Liver (tissue), 9 donors: ENCODE measurements around the gene MRAP. TPM values are rescaled to one million over a fixed set of nuclear protein-coding genes. Genes with fewer than 3 reads are reported as not detected.

Experiments used
- DNase-seq: peaks from one replicate; pipeline ENCODE4 v3.0.0-alpha.2; 2017; ENCODE audit warnings: low spot score
- H3K27ac ChIP-seq, 2 donors: one replicate each; pipeline ENCODE4 v1.7.0; 2013; ENCODE audit warnings: inconsistent platforms in 2 of 2, low read length in 2 of 2, control low read depth in 1 of 2, low read depth in 1 of 2, mild to moderate bottlenecking in 1 of 2
- H3K27me3 ChIP-seq, 4 donors: one replicate each; pipeline versions ENCODE4 v1.6.1 to v1.7.0; 2013; ENCODE audit warnings: low read length in 3 of 4, inconsistent platforms in 1 of 4, mild to moderate bottlenecking in 1 of 4, moderate library complexity in 1 of 4; ENCODE audit not compliant: control insufficient read depth in 4 of 4, insufficient read depth in 4 of 4
- H3K36me3 ChIP-seq, 4 donors: one replicate each; pipeline versions ENCODE4 v1.6.1 to v1.7.0; 2013; ENCODE audit warnings: low read length in 3 of 4, mild to moderate bottlenecking in 3 of 4, low read depth in 1 of 4, moderate library complexity in 1 of 4; ENCODE audit not compliant: control insufficient read depth in 4 of 4, insufficient read depth in 3 of 4
- H3K4me1 ChIP-seq, 4 donors: one replicate each; pipeline versions ENCODE4 v1.6.1 to v1.7.0; 2013; ENCODE audit warnings: low read length in 3 of 4, mild to moderate bottlenecking in 3 of 4, moderate library complexity in 1 of 4; ENCODE audit not compliant: control insufficient read depth in 4 of 4, insufficient read depth in 4 of 4
- H3K4me3 ChIP-seq, 3 donors: one replicate each; pipeline versions ENCODE4 v1.6.1 to v1.7.0; 2013; ENCODE audit warnings: low read length in 3 of 3, control low read depth in 1 of 3, low read depth in 1 of 3, mild to moderate bottlenecking in 1 of 3
- H3K9ac ChIP-seq, 2 donors: one replicate each; pipeline ENCODE4 v1.7.0; 2013; ENCODE audit warnings: low read length in 2 of 2, mild to moderate bottlenecking in 2 of 2, moderate library complexity in 2 of 2, control low read depth in 1 of 2, low read depth in 1 of 2
- H3K9me3 ChIP-seq, 4 donors: one replicate each; pipeline versions ENCODE4 v1.6.1 to v1.7.0; 2013; ENCODE audit warnings: low read length in 3 of 4; ENCODE audit not compliant: control insufficient read depth in 4 of 4
- EGR1 ChIP-seq, 2 donors: IDR thresholded peaks; 2 replicates each; pipeline ENCODE4 v1.6.1; 2016 to 2018; ENCODE audit warnings: antibody characterized with exemption in 2 of 2, low read depth in 2 of 2
- FOXA1 ChIP-seq: IDR thresholded peaks from 2 replicates; pipeline ENCODE4 v1.6.1; 2016; ENCODE audit warnings: antibody characterized with exemption
- FOXA2 ChIP-seq: IDR thresholded peaks from 2 replicates; pipeline ENCODE4 v1.6.1; 2016; ENCODE audit warnings: antibody characterized with exemption
- GABPA ChIP-seq, 2 donors: IDR thresholded peaks in 1 of 2; conservative IDR thresholded peaks in 1 of 2; 2 replicates each; pipeline ENCODE4 v1.6.1; 2016; ENCODE audit warnings: antibody characterized with exemption in 2 of 2, mild to moderate bottlenecking in 1 of 2, moderate library complexity in 1 of 2
- HNF4A ChIP-seq, 2 donors: conservative IDR thresholded peaks; 2 replicates each; pipeline ENCODE4 v1.6.1; 2016; ENCODE audit warnings: antibody characterized with exemption in 2 of 2, mild to moderate bottlenecking in 2 of 2
- HNF4G ChIP-seq: IDR thresholded peaks from 2 replicates; pipeline ENCODE4 v1.6.1; 2016; ENCODE audit warnings: antibody characterized with exemption
- JUND ChIP-seq, 2 donors: IDR thresholded peaks; 2 replicates each; pipeline ENCODE4 v1.6.1; 2016; ENCODE audit warnings: antibody characterized with exemption in 2 of 2
- NR2F2 ChIP-seq: IDR thresholded peaks from 2 replicates; pipeline ENCODE4 v1.6.1; 2016; ENCODE audit warnings: antibody characterized with exemption
- RAD21 ChIP-seq, 2 donors: IDR thresholded peaks; 2 replicates each; pipeline ENCODE4 v1.6.1; 2016; ENCODE audit warnings: antibody characterized with exemption in 2 of 2, mild to moderate bottlenecking in 2 of 2
- RXRA ChIP-seq, 2 donors: IDR thresholded peaks; 2 replicates each; pipeline ENCODE4 v1.6.1; 2017 to 2018; ENCODE audit warnings: antibody characterized with exemption in 2 of 2, mild to moderate bottlenecking in 1 of 2
- SP1 ChIP-seq: IDR thresholded peaks from 2 replicates; pipeline ENCODE4 v1.6.1; 2018; ENCODE audit warnings: antibody characterized with exemption, mild to moderate bottlenecking
- TAF1 ChIP-seq: conservative IDR thresholded peaks from 2 replicates; pipeline ENCODE4 v1.6.1; 2016; ENCODE audit warnings: antibody characterized with exemption, mild to moderate bottlenecking
- YY1 ChIP-seq: IDR thresholded peaks from 2 replicates; pipeline ENCODE4 v1.6.1; 2016; ENCODE audit warnings: antibody characterized with exemption, mild to moderate bottlenecking
- WGBS: extraction: QIAGEN DNeasy Blood & Tissue Kit; methylation state at CpG from one replicate; pipeline ENCODE4 v1.1.7; 2013; 5-methylcytosine and 5-hydroxymethylcytosine counted together
- polyA plus RNA-seq, 2 donors: library from polyadenylated mRNA; stranded (reverse) in 1 of 2; unstranded in 1 of 2; fragments of 200-250 nt in 1 of 2; fragments of >200 nt in 1 of 2; fragmentation: Nextera tagmentation in 1 of 2; extraction: Ambion mirVana in 1 of 2; gene quantifications; one replicate each; pipeline versions ENCODE4 v1.2.1 to v1.2.3, GENCODE V29; 2013 to 2015
- total RNA-seq, 2 donors: library from RNA; depleted of rRNA; stranded (reverse); fragments of >200 nt; gene quantifications; one replicate each; pipeline ENCODE4 v1.2.3, GENCODE V29; 2014
- TF ChIP-seq, protein P1 (sequence below): IDR thresholded peaks from 2 replicates; pipeline ENCODE4 v1.6.1; 2016; ENCODE audit warnings: antibody characterized with exemption
- TF ChIP-seq, protein P2 (sequence below): IDR thresholded peaks from 2 replicates; pipeline ENCODE4 v1.6.1; 2016; ENCODE audit warnings: antibody characterized with exemption
- TF ChIP-seq, protein P3 (sequence below): fragments of 150-350 bp; IDR thresholded peaks from 2 replicates; pipeline ENCODE4 v1.5.1; 2017; ENCODE audit warnings: improper control_type of control experiment, low read depth, low read length; ENCODE audit not compliant: missing input control
- TF ChIP-seq, protein P4 (sequence below): IDR thresholded peaks from 2 replicates; pipeline ENCODE4 v1.6.1; 2016; ENCODE audit warnings: antibody characterized with exemption, mild to moderate bottlenecking
- TF ChIP-seq, protein P5 (sequence below): IDR thresholded peaks from 2 replicates; pipeline ENCODE4 v1.6.1; 2016; ENCODE audit warnings: antibody characterized with exemption
- donor health status: healthy.
- donor health status: healthy.
- donor health status: healthy.
- donor health status: healthy.
- donor health status: healthy.

Gene MRAP
- total and polyA plus RNA-seq, 4 donors = 0.17 to 0.79 TPM; not detected in 2

DNA sequence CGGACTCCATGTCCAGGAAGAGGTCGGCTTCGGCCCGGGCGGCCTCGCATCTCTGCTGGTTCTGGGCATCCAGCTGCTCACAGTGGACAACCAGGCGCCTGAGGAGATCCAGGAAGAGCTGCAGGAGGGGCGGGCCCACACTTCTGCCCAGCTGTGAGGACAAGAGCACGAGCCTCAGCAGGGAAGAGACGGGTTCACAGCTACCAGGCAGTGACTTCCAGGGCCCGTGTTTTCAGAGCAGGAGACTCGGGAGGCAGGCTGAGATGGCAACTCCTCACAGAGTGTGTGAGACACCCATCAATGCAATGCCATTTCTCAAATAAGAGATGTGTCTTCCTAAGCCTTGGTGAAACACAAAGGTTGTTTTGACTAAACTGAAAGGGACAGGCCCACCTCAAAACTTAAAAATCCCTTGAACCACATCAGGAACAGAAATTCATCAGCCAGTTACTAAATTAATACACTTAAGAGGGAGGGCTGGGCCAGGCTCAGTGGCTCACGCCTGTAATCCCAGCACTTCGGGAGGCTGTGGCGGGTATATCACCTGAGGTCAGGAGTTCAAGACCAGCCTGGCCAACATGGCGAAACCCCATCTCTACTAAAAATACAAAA is 50.8 kb downstream of the MRAP start:
- no peak overlapping the region for H3K27ac ChIP-seq
- no peak overlapping the region for H3K4me3 ChIP-seq
- whole genome bisulfite sequencing = 94% methylated on average over 16 of the region's 16 CpGs
- no peak for DNase-seq
- peaks cover 20 to 98% (median 66%) of the 10 kb centered on the region in 4 donors for H3K36me3 ChIP-seq
- no peaks in the 10 kb centered on the region for H3K4me1 ChIP-seq
- H3K27me3 ChIP-seq = no peaks in the 10 kb centered on the region
- TF ChIP-seq, protein P1, sequence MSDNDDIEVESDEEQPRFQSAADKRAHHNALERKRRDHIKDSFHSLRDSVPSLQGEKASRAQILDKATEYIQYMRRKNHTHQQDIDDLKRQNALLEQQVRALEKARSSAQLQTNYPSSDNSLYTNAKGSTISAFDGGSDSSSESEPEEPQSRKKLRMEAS = no peak
- TF ChIP-seq HNF4A (conservative IDR thresholded peaks at IDR 0.05) (no peak), TAF1 (no peak), FOXA2 (no peak), RAD21 (IDR thresholded peaks at IDR 0.05) (no peak), NR2F2 (no peak), HNF4G (no peak), YY1 (no peak), JUND (IDR thresholded peaks at IDR 0.05) (no peak), RXRA (IDR thresholded peaks at IDR 0.05) (no peak), EGR1 (IDR thresholded peaks at IDR 0.05; ENCODE audit: low read depth in 2 of 2) (no peak), SP1 (no peak), GABPA (IDR thresholded peaks at IDR 0.05 in 1 of 2, conservative IDR thresholded peaks at IDR 0.05 in 1 of 2) (no peak), FOXA1 (no peak)
- TF ChIP-seq, protein P2, sequence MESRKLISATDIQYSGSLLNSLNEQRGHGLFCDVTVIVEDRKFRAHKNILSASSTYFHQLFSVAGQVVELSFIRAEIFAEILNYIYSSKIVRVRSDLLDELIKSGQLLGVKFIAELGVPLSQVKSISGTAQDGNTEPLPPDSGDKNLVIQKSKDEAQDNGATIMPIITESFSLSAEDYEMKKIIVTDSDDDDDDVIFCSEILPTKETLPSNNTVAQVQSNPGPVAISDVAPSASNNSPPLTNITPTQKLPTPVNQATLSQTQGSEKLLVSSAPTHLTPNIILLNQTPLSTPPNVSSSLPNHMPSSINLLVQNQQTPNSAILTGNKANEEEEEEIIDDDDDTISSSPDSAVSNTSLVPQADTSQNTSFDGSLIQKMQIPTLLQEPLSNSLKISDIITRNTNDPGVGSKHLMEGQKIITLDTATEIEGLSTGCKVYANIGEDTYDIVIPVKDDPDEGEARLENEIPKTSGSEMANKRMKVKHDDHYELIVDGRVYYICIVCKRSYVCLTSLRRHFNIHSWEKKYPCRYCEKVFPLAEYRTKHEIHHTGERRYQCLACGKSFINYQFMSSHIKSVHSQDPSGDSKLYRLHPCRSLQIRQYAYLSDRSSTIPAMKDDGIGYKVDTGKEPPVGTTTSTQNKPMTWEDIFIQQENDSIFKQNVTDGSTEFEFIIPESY = no peak
- TF ChIP-seq, protein P3, sequence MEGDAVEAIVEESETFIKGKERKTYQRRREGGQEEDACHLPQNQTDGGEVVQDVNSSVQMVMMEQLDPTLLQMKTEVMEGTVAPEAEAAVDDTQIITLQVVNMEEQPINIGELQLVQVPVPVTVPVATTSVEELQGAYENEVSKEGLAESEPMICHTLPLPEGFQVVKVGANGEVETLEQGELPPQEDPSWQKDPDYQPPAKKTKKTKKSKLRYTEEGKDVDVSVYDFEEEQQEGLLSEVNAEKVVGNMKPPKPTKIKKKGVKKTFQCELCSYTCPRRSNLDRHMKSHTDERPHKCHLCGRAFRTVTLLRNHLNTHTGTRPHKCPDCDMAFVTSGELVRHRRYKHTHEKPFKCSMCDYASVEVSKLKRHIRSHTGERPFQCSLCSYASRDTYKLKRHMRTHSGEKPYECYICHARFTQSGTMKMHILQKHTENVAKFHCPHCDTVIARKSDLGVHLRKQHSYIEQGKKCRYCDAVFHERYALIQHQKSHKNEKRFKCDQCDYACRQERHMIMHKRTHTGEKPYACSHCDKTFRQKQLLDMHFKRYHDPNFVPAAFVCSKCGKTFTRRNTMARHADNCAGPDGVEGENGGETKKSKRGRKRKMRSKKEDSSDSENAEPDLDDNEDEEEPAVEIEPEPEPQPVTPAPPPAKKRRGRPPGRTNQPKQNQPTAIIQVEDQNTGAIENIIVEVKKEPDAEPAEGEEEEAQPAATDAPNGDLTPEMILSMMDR = no peak
- TF ChIP-seq, protein P4, sequence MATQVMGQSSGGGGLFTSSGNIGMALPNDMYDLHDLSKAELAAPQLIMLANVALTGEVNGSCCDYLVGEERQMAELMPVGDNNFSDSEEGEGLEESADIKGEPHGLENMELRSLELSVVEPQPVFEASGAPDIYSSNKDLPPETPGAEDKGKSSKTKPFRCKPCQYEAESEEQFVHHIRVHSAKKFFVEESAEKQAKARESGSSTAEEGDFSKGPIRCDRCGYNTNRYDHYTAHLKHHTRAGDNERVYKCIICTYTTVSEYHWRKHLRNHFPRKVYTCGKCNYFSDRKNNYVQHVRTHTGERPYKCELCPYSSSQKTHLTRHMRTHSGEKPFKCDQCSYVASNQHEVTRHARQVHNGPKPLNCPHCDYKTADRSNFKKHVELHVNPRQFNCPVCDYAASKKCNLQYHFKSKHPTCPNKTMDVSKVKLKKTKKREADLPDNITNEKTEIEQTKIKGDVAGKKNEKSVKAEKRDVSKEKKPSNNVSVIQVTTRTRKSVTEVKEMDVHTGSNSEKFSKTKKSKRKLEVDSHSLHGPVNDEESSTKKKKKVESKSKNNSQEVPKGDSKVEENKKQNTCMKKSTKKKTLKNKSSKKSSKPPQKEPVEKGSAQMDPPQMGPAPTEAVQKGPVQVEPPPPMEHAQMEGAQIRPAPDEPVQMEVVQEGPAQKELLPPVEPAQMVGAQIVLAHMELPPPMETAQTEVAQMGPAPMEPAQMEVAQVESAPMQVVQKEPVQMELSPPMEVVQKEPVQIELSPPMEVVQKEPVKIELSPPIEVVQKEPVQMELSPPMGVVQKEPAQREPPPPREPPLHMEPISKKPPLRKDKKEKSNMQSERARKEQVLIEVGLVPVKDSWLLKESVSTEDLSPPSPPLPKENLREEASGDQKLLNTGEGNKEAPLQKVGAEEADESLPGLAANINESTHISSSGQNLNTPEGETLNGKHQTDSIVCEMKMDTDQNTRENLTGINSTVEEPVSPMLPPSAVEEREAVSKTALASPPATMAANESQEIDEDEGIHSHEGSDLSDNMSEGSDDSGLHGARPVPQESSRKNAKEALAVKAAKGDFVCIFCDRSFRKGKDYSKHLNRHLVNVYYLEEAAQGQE = no peak
- TF ChIP-seq, protein P5, sequence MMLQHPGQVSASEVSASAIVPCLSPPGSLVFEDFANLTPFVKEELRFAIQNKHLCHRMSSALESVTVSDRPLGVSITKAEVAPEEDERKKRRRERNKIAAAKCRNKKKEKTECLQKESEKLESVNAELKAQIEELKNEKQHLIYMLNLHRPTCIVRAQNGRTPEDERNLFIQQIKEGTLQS = no peak
- no peak overlapping the region for H3K9ac ChIP-seq
- H3K9me3 ChIP-seq = peaks cover 0 to 4% (median 0%) of the 10 kb centered on the region in 4 donors
